GM12878 (cell line): ENCODE results near the gene SLC9A8. TPM values are rescaled to one million over a fixed set of nuclear protein-coding genes. Genes with fewer than 3 reads are reported as not detected.

Experiments
- ATAC-seq: fragments of 200-7000 bp; cut with Tn5 transposase; 3 replicates; pipeline ENCODE4 v1.9.1; 2020; ENCODE audit warnings: mild to moderate bottlenecking, moderate library complexity
- BruUV-seq: library from RNA; stranded (reverse); fragments of 400-500 nt; replicated peaks from 2 replicates; lab custom pipeline; 2021; lab: Mats Ljungman, UMichigan
- CTCF ChIA-PET: fragments of 300-600 bp; sonication (Branson Sonifier 250); formaldehyde crosslinking; extraction: SDS; loops from one replicate; lab custom pipeline; 2021; ENCODE audit warnings: inconsistent platforms; lab: Yijun Ruan, JAX
- POLR2A ChIA-PET: fragments of 350-600 bp; formaldehyde crosslinking; extraction: SDS; loops from one replicate; lab custom pipeline; 2021; ENCODE audit warnings: inconsistent platforms; lab: Charles Lee
- RAD21 ChIA-PET: fragments of 300-600 bp; sonication (Branson Sonifier 250); formaldehyde crosslinking; loops from one replicate; lab custom pipeline; 2023; ENCODE audit warnings: antibody characterized with exemption; ENCODE audit not compliant: unreplicated experiment; lab: Charles Lee
- SMC1A ChIA-PET: fragments of 300-600 bp; sonication (Branson Sonifier 250); formaldehyde crosslinking; loops from one replicate; lab custom pipeline; 2023; ENCODE audit not compliant: unreplicated experiment, uncharacterized antibody; lab: Charles Lee
- DNase-seq: peaks from one replicate; pipeline ENCODE4 v3.0.0-alpha.2; 2011; ENCODE audit warnings: low read depth, low spot score
- FAIRE-seq: peaks from 3 replicates; lab custom pipeline; 2011; peaks lifted over from hg19 to GRCh38; lab: Jason Lieb, UNC
- H2AFZ ChIP-seq: 2 replicates; pipeline ENCODE4 v1.6.0; 2011; ENCODE audit warnings: low read depth, low read length, control low read depth; ENCODE audit not compliant: control insufficient read depth
- H3K27ac ChIP-seq: 2 replicates; pipeline ENCODE4 v1.5.1; 2011; ENCODE audit warnings: control low read depth; ENCODE audit not compliant: control insufficient read depth, insufficient read depth
- H3K27me3 ChIP-seq, 2 experiments: replicated peaks in 1 of 2; 2 replicates each; pipeline versions ENCODE4 v1.6.0 to v1.6.1; 2011; ENCODE audit warnings: low read length in 1 of 2; ENCODE audit not compliant: control insufficient read depth in 2 of 2, insufficient read depth in 2 of 2
- H3K36me3 ChIP-seq, 2 experiments: 2 replicates each; pipeline ENCODE4 v1.5.1; 2011; ENCODE audit warnings: low read length in 1 of 2; ENCODE audit not compliant: control insufficient read depth in 2 of 2, insufficient read depth in 2 of 2
- H3K4me1 ChIP-seq: 2 replicates; pipeline ENCODE4 v1.6.1; 2011; ENCODE audit warnings: mild to moderate bottlenecking, low read length, moderate library complexity, mixed read lengths; ENCODE audit not compliant: control insufficient read depth, insufficient read depth
- H3K4me2 ChIP-seq: 2 replicates; pipeline ENCODE4 v1.6.0; 2011; ENCODE audit warnings: control low read depth; ENCODE audit not compliant: control insufficient read depth, insufficient read depth
- H3K4me3 ChIP-seq: fragments of 200-600 bp; sonication (generic); 2 replicates; pipeline ENCODE4 v1.5.1; 2016
- H3K79me2 ChIP-seq: 2 replicates; pipeline ENCODE4 v1.6.0; 2011; ENCODE audit warnings: low read length; ENCODE audit not compliant: control insufficient read depth, insufficient read depth
- H3K9ac ChIP-seq: 2 replicates; pipeline ENCODE4 v1.8.0; 2011; ENCODE audit warnings: low read length, control low read depth, mixed read lengths; ENCODE audit not compliant: control insufficient read depth, insufficient read depth
- H3K9me3 ChIP-seq: replicated peaks from 3 replicates; pipeline ENCODE4 v1.5.1; 2011; ENCODE audit warnings: mild to moderate bottlenecking, low read length; ENCODE audit not compliant: control insufficient read depth, insufficient read depth
- H4K20me1 ChIP-seq: 2 replicates; pipeline ENCODE4 v1.6.0; 2011; ENCODE audit not compliant: control insufficient read depth, insufficient read depth
- ASH2L ChIP-seq: fragments of 300-600, 200-600 bp; sonication (generic); IDR thresholded peaks from 2 replicates; pipeline ENCODE4 v1.6.1; 2017; ENCODE audit warnings: low read depth, mild to moderate bottlenecking, borderline replicate concordance
- IKZF2 ChIP-seq, 2 experiments: fragments of 450-650 bp; IDR thresholded peaks; 2 replicates each; pipeline ENCODE4 v1.6.1; 2017; ENCODE audit warnings: mild to moderate bottlenecking in 2 of 2, moderate library complexity in 2 of 2
- JUNB ChIP-seq: IDR thresholded peaks from 2 replicates; pipeline ENCODE4 v1.6.1; 2016; ENCODE audit warnings: antibody characterized with exemption, mild to moderate bottlenecking
- MAX ChIP-seq: IDR thresholded peaks from 2 replicates; pipeline ENCODE4 v1.6.1; 2012; ENCODE audit warnings: low read depth, low read length, improper control_type of control experiment
- NFIC ChIP-seq: IDR thresholded peaks from 2 replicates; pipeline ENCODE4 v1.6.1; 2012; ENCODE audit warnings: low read depth, mild to moderate bottlenecking, inconsistent platforms, low read length, moderate library complexity
- POLR2A ChIP-seq: IDR thresholded peaks from 2 replicates; pipeline ENCODE4 v1.6.1; 2011; ENCODE audit warnings: low read depth, mild to moderate bottlenecking, low read length
- PRDM15 ChIP-seq: fragments of 450-650 bp; formaldehyde crosslinking; IDR thresholded peaks from 2 replicates; pipeline ENCODE4 v1.4.0; 2020; ENCODE audit warnings: mild to moderate bottlenecking, moderate library complexity
- RUNX3 ChIP-seq: IDR thresholded peaks from 2 replicates; pipeline ENCODE4 v1.6.1; 2012; ENCODE audit warnings: low read length, inconsistent platforms
- TCF7 ChIP-seq: IDR thresholded peaks from 2 replicates; pipeline ENCODE4 v1.6.1; 2014; ENCODE audit warnings: antibody characterized with exemption, borderline replicate concordance
- ZBTB33 ChIP-seq: fragments of 450-650 bp; IDR thresholded peaks from 2 replicates; pipeline ENCODE4 v1.6.1; 2017; ENCODE audit warnings: mild to moderate bottlenecking
- ZNF384 ChIP-seq: IDR thresholded peaks from 2 replicates; pipeline ENCODE4 v1.6.1; 2012; ENCODE audit warnings: low read depth, mild to moderate bottlenecking, low read length, improper control_type of control experiment, borderline replicate concordance
- ZNF622 ChIP-seq: fragments of 450-650 bp; IDR thresholded peaks from 2 replicates; pipeline ENCODE4 v1.6.1; 2017; ENCODE audit warnings: mild to moderate bottlenecking, inconsistent platforms
- WGBS: methylation state at CpG from one replicate; pipeline ENCODE4 v1.1.6; 2016; ENCODE audit warnings: low lambda C conversion rate; ENCODE audit not compliant: insufficient replicate concordance, insufficient coverage; ENCODE audit errors: missing lambda C conversion rate; 5-methylcytosine and 5-hydroxymethylcytosine counted together
- in situ Hi-C: fragments of 300-500 bp; cut with MboI; formaldehyde crosslinking; loops from 9 replicates; pipeline ENCODE4 v1.14.3; 2018; ENCODE audit warnings: mixed read lengths
- intact Hi-C: fragments of 100-400 bp; cut with micrococcal nuclease; formaldehyde crosslinking; loops from one replicate; pipeline ENCODE4 v1.14.2; 2022; ENCODE audit not compliant: unreplicated experiment
- polyA plus RNA-seq, 11 experiments: library from polyadenylated mRNA; depleted of rRNA in 4 of 11; unstranded in 6 of 11; stranded (reverse) in 5 of 11; fragments of >200 nt; fragmentation: Nextera tagmentation in 4 of 11; fragmentation: Illumina TruSeq in 1 of 11; extraction: Ambion mirVana in 4 of 11; extraction: Trizol in 1 of 11; gene quantifications; 1 replicate in 1 of 11; 2 replicates in 10 of 11; pipeline versions ENCODE4 v1.2.1 to v1.2.3, GENCODE V29; 2011 to 2016; ENCODE audit warnings: inconsistent platforms in 2 of 11, missing spikeins in 2 of 11, low read depth in 1 of 11
- total RNA-seq, 4 experiments: library from RNA; depleted of rRNA in 3 of 4; stranded (reverse); fragments of >200 nt in 3 of 4; fragmentation: Illumina TruSeq in 1 of 4; extraction: Trizol in 1 of 4; gene quantifications; 2 replicates each; pipeline versions ENCODE4 v1.2.1 to v1.2.3, GENCODE V29; 2013 to 2021

SLC9A8 gene
- total and polyA plus RNA-seq, 10 of the 15 experiments (the other 5 are each of a cell fraction or from before 2014, with no cell fraction given): 0.40 to 15.5 (median 6.5) TPM

- no peak for TF ChIP-seq ZNF384
- TF ChIP-seq, all 136 proteins: peak for 50
These were observed 102.9 kb downstream of the SLC9A8 start, which contains the start of gene SPATA2 (continued) for GRCh38 chr20:49915380-49916145.

GRCh38 chr20:49916146-49917002, 103.7 kb downstream of the SLC9A8 start:
- H3K27me3 ChIP-seq: no peaks in the 10 kb centered on the region
- BruUV-seq: no TSS peak
- DNase-seq (no peak), FAIRE-seq (no peak), ATAC-seq (peak; percentile 5; the same call in 1 of the 3 replicates)
- CTCF ChIA-PET: interaction anchor here (0.8 to 1.8 kb wide), 11 partner anchors 10 to 375 kb away, joined by 3 to 11 read pairs (median 4); partner anchors contain the start of gene UBE2V1
- SMC1A ChIA-PET: interaction anchor here (0.7 to 1.5 kb wide), 6 partner anchors 13 to 304 kb away, joined by 3 to 9 read pairs (median 4); partner anchors contain the start of gene RNF114
- 0% methylated on average over 12 of the region's 19 CpGs for WGBS
- peak overlapping the region; percentile 97 for H3K9ac ChIP-seq
- peak overlapping the region; percentile 100 for H3K27ac ChIP-seq
- POLR2A ChIA-PET: interaction anchor here (0.6 to 2.1 kb wide), 4 partner anchors 19 to 656 kb away, joined by 3 to 11 read pairs (median 6); partner anchors contain the start of gene RNF114
- H3K4me1 ChIP-seq: peaks cover 8% of the 10 kb centered on the region
- in situ Hi-C loops: no loop called here
- H4K20me1 ChIP-seq: no peaks in the 10 kb centered on the region
- H3K4me3 ChIP-seq: peak overlapping the region; percentile 94
- no peaks in the 10 kb centered on the region for H3K9me3 ChIP-seq
- H3K79me2 ChIP-seq: peaks cover 32% of the 10 kb centered on the region
- peak overlapping the region; percentile 87 for H3K4me2 ChIP-seq
- H2AFZ ChIP-seq: peak overlapping the region; percentile 100
- H3K36me3 ChIP-seq: peaks cover 0 to 4% of the 10 kb centered on the region in 2 experiments; a peak in 1 of 4 replicates
- RAD21 ChIA-PET: interaction anchor here (0.6 to 1.7 kb wide), 8 partner anchors 12 to 375 kb away, joined by 3 to 9 read pairs (median 4); no protein-coding TSS in a partner anchor
- intact Hi-C loops: no loop called here
- TF ChIP-seq PRDM15 (no peak), MAX (no peak), TCF7 (0 out of 2 replicates have a peak, but pooled peaks have one; percentile 11), JUNB (peak; percentile 53), ZBTB33 (no peak), ASH2L (no peak), IKZF2 (IDR thresholded peaks at IDR 0.05) (no peak), ZNF622 (no peak), RUNX3 (peak; percentile 24), NFIC (no peak), POLR2A (0 out of 2 replicates have a peak, but pooled peaks have one; percentile 21)
